ENCODE measurements around the gene EPS15. TPM values are rescaled to one million over a fixed set of nuclear protein-coding genes. Genes with fewer than 3 reads are reported as not detected.
"Not testable (repeated sequence)": the region's sequence is repeated elsewhere in the genome, so short reads cannot be mapped to it uniquely, and the experiment has no call there.

The EPS15 gene
- polyA plus RNA-seq, 1 donor from 2014 or later: 70.2 TPM

DNA sequence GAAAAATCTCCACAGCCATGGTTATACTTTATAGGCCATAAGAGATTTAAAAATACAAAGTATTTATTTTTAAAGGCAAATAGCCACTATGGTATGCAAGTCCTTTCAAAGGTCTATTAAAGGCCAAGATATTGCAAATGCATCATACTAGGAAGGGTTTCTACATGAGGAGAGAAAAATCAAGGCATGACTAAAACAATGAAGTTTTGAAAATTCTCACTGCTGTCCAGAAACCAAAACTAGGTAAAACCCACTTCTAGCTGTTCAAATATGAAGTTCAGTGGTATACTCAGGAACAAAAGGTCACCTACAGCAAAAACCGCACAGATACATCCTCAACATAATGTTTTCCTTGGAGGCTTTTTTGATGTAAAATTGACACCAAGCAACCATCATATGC lies 75.0 kb downstream of the EPS15 start:
- Mint-ChIP-seq H3K27ac (no peak overlapping the region), H3K36me3 (peaks cover 4% of the 10 kb centered on the region), H3K4me1 (peaks cover 6 to 35% (median 18%) of the 10 kb centered on the region in 3 donors), H3K27me3 (no peaks in the 10 kb centered on the region), H3K4me3 (no peak overlapping the region), H3K9me3 (no peaks in the 10 kb centered on the region)

DNA sequence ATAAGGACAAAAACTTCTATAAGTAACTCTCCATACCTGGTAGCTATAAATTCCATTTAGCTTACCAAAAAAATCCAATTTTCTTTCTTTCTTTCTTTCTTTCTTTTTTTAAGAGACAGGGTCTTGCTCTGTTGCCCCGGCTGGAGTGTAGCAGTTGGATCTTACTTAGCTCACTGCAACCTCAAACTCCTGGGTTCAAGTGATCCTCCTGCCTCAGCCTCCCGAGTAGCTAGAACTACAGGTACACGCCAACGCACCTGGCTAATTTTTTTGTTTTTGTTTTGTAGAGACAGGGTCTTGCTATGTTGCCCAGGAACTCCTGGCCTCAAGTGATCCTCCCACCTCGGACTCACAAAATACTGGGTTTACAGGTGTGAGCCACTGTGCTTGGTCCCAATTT lies 75.5 kb downstream of the EPS15 start:
- H3K27ac Mint-ChIP-seq: no peak overlapping the region
- peaks cover 4% of the 10 kb centered on the region for H3K36me3 Mint-ChIP-seq
- H3K4me1 Mint-ChIP-seq: peaks cover 6 to 32% (median 20%) of the 10 kb centered on the region in 3 donors

DNA sequence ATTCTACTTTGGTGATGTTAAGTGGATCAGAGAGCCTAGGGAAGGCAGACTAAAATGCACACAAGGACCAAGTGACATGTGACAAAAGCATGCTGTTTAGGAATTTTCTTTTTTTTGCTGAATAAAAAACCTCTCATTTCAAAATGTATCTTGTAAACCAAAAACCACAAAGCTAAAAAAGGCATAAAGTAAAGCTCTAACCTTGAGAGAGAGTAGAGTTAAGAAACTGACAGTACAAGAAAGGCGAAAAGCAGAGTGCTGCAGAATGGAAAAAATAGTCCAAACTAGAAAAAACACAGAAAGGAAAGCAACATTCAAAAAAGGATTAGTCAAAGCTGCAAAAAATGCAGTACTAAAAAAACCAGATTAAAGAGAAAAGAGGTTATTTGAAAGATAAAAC lies 76.5 kb downstream of the EPS15 start:
- no peaks in the 10 kb centered on the region for H3K27me3 Mint-ChIP-seq
- peak overlapping the region in 1 of 3 donors; percentile 85 for H3K27ac Mint-ChIP-seq
- H3K36me3 Mint-ChIP-seq: peaks cover 6% of the 10 kb centered on the region
- no peak overlapping the region for H3K4me3 Mint-ChIP-seq
- peaks cover 3 to 26% (median 16%) of the 10 kb centered on the region in 3 donors for H3K4me1 Mint-ChIP-seq
- no peaks in the 10 kb centered on the region for H3K9me3 Mint-ChIP-seq

More for the DNA sequence above, 75.5 kb downstream of the EPS15 start:
- H3K4me3 Mint-ChIP-seq: no peak overlapping the region
- H3K27me3 Mint-ChIP-seq: no peaks in the 10 kb centered on the region
- H3K9me3 Mint-ChIP-seq: no peaks in the 10 kb centered on the region

DNA sequence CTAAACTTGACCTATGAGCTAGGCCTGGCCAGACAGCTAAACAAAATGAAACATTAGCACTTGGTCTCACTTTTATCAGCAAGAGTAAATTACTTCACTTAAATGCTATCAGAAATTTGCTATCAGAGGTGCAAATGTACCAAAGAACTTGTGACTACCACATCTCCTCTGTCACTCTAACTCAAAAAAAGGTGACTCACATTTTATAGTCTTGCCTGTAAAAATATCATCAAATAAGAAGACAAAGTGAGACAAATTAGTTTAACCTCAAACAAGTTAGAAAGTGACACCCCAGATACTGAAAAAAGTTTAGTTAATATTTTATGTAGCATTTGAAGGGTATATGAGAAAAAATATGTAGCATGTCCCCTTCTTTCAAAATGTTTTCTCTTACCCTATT lies 76.9 kb downstream of the EPS15 start:
- no peaks in the 10 kb centered on the region for H3K9me3 Mint-ChIP-seq
- H3K27me3 Mint-ChIP-seq: no peaks in the 10 kb centered on the region
- peak overlapping the region in 1 of 3 donors; percentile 85 for H3K27ac Mint-ChIP-seq
- H3K36me3 Mint-ChIP-seq: peaks cover 4% of the 10 kb centered on the region
- H3K4me1 Mint-ChIP-seq: peaks cover 3 to 22% (median 12%) of the 10 kb centered on the region in 3 donors
- no peak overlapping the region for H3K4me3 Mint-ChIP-seq

DNA sequence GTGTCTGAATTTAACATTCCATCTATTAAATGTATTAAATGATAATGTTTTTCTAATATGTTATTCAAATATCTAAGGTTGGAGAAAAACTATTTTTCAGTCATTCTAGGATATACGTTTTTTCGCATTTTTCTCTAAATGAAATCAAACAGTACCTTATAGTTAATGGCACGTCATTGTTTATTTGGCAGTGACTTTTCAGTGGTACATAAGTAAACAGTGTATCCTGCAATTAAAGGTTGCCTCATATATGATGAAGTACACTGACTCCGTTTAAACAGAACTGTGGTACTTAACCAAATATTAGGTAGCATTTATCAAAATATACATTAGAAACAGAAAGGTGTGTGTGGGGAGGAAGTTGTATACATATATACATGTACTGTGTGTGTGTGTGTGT lies 79.2 kb downstream of the EPS15 start:
- H3K4me3 Mint-ChIP-seq: no peak overlapping the region
- H3K9me3 Mint-ChIP-seq: no peaks in the 10 kb centered on the region
- peaks cover 9% of the 10 kb centered on the region for H3K36me3 Mint-ChIP-seq
- peaks cover 6 to 19% (median 14%) of the 10 kb centered on the region in 3 donors for H3K4me1 Mint-ChIP-seq
- no peak overlapping the region for H3K27ac Mint-ChIP-seq
- H3K27me3 Mint-ChIP-seq: no peaks in the 10 kb centered on the region

DNA sequence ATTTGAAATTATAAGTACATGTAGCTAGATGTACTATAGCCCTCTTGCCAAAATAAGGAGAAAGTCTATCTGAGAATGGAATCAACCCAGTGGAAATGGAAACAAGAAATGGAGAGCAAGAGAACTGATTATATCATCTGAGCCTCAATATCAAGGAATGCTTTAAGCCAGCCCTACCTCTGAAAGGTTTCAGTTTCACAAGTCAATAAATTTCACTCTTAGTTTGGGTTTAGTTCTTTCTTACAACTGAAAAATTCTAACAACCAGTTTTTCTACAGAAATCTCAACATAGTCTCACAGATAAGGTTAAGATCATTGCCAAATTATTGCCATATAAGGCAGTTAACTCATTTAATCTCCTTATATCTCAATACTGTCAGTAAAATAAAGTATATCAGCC lies 80.0 kb downstream of the EPS15 start:
- Mint-ChIP-seq H3K27me3 (no peaks in the 10 kb centered on the region), H3K4me1 (peaks cover 8 to 23% (median 15%) of the 10 kb centered on the region in 3 donors), H3K4me3 (peak overlapping the region in 1 of 4 donors; percentile 44), H3K36me3 (peaks cover 12% of the 10 kb centered on the region), H3K27ac (no peak overlapping the region), H3K9me3 (no peaks in the 10 kb centered on the region)

DNA sequence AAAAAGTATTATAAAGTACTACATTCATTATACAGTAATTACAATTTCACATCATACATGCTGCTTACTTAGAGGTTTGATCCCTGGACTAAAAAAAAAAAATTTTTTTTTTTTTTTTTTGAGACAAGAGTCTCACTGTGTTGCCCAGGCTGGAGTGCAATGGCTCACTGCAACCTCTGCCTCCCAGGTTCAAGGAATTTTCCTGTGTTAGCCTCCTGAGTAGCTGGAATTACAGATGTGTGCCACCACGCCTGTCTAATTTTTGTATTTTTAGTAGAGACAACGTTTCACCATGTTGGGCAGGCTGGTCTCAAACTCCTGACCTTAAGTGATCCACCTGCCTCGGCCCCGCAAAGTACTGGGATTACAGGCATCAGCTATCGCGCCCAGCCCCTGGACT lies 81.7 kb downstream of the EPS15 start:
- Mint-ChIP-seq H3K4me1 (peaks cover 18 to 33% (median 23%) of the 10 kb centered on the region in 3 donors), H3K36me3 (peaks cover 14% of the 10 kb centered on the region)
- not testable (repeated sequence) for H3K9me3 Mint-ChIP-seq, H3K4me3 Mint-ChIP-seq, H3K27ac Mint-ChIP-seq, H3K27me3 Mint-ChIP-seq

DNA sequence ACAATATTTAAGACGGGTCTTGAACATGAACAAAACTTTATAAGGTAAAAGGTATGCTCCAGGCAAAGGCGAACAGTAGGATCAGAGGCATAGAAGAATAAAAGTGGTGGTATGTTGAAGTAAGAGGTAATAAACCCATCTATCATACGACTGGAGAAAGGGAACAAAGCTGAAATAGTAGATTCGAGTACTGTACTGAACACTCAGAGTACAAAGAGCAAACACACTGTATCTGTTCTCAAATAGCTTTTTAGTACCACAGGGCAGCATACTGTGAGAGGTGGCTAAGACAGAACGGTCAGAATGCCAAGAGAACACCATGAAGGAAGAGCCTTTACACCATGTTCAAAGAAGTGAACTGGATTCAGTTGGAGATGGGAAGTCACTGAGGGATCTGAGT lies 83.2 kb downstream of the EPS15 start:
- Mint-ChIP-seq H3K27me3 (no peaks in the 10 kb centered on the region), H3K27ac (no peak overlapping the region), H3K4me3 (no peak overlapping the region), H3K36me3 (peaks cover 14% of the 10 kb centered on the region), H3K4me1 (peaks cover 18 to 25% (median 22%) of the 10 kb centered on the region in 3 donors), H3K9me3 (no peaks in the 10 kb centered on the region)

DNA sequence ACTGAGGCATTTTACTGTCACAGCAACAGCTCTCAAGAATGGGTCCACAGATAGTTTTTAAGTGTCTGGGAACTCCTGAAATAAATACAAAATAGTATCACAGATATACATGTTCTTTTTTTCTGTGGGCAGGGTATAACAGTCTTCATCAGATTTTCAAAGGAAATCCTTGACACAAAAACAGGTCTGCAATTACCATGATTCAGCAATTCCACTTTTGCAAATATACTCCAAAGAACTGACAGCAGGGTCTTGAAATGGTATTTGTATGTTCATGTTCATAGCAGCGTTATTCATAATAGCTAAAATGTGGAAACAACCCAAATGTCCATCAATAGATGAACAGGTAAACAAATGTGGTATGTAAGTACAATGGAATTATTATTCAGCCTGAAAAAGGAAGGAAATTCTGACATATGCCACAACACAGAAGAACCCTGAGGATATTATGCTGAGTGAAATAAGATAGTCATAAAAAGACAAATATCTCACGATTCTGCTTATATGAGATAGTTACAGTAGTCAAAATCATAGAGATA lies 85.0 kb downstream of the EPS15 start:
- no peaks in the 10 kb centered on the region for H3K27me3 Mint-ChIP-seq
- peaks cover 0 to under 1% (median 0%) of the 10 kb centered on the region in 3 donors for H3K9me3 Mint-ChIP-seq
- H3K27ac Mint-ChIP-seq: peak overlapping the region in 2 of 3 donors; percentile 35 to 65
- peaks cover 21 to 29% (median 25%) of the 10 kb centered on the region in 3 donors for H3K4me1 Mint-ChIP-seq
- H3K36me3 Mint-ChIP-seq: peaks cover 14% of the 10 kb centered on the region
- H3K4me3 Mint-ChIP-seq: peak overlapping the region in 2 of 4 donors; percentile 38 to 58

DNA sequence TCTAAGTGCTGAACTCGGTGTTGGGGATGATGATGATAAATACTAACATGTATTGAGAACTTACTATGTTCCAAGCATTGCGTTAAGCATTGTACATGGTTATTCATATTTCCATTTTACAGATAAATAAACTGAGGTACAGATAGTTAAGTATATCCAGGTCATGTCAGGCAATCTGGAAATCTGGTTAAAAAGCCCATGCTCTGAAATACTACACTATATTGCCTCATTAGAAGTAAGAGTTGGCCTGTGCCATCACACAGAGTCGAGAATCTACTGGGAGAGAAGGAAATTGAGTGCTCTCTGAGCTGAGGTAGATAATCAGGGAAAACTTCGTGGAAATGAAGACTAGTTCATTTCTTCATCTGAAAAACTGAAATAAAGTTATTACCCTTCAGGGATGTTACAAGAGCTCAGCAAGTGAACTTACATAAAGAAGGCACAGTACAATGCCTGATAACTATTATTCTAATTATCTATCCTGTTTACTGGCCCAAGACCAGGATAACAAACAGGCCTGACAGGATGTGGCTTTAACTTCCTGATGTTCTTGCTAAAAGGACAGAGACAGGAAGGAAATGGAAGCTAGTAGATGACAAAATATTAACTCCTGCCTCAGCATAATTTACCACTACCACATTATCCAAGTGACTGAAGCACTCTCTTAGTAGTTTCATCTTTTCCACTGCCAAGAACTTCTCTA lies 85.6 kb downstream of the EPS15 start:
- no peaks in the 10 kb centered on the region for H3K27me3 Mint-ChIP-seq
- peaks cover 16% of the 10 kb centered on the region for H3K36me3 Mint-ChIP-seq
- peaks cover 0 to 2% (median 0%) of the 10 kb centered on the region in 3 donors for H3K9me3 Mint-ChIP-seq
- peak overlapping the region in 2 of 3 donors; percentile 35 to 65 for H3K27ac Mint-ChIP-seq
- H3K4me3 Mint-ChIP-seq: peak overlapping the region in 2 of 4 donors; percentile 38 to 58
- H3K4me1 Mint-ChIP-seq: peaks cover 22 to 27% (median 24%) of the 10 kb centered on the region in 3 donors

DNA sequence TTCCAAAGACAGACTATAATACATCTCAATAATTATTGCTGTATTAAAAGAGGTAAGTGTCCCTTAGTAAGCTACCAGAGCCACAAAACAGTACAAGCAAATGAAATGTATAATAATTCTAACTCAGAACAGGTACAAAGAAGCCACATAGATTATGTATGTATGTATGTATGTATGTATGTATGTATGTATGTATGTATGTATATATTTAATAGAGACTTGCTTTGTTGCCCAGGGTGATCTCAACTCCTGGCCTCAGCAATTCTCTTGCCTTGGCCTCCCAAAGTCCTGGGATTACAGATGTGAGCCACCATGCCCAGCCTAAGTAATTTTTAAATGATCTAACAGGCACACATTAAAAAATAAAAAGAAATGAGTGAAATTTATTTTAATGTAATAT lies 86.9 kb downstream of the EPS15 start:
- Mint-ChIP-seq H3K36me3 (peaks cover 16% of the 10 kb centered on the region), H3K9me3 (peaks cover 0 to 6% (median 4%) of the 10 kb centered on the region in 3 donors), H3K27me3 (no peaks in the 10 kb centered on the region), H3K27ac (no peak overlapping the region), H3K4me3 (no peak overlapping the region), H3K4me1 (peaks cover 22 to 27% (median 24%) of the 10 kb centered on the region in 3 donors)

DNA sequence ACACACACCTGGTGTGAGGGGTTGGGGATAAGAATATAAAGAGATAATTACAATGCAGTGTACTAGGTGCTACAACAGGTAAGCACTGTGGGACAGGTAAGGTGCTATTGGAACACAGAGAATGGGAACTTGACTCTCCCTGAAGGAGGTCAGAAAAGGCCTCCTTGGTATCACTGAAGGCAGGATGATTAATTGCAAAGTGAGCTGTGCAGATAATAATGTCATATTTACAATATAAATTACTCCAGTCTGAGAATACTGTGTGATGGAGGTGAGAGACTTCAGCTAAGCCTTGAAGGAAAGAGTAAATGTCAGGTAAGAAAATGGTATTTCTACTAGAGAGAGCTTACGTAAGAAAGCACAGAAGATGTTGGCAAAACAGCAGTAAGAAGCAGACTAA lies 91.6 kb downstream of the EPS15 start:
- peaks cover 4% of the 10 kb centered on the region for H3K36me3 Mint-ChIP-seq

DNA sequence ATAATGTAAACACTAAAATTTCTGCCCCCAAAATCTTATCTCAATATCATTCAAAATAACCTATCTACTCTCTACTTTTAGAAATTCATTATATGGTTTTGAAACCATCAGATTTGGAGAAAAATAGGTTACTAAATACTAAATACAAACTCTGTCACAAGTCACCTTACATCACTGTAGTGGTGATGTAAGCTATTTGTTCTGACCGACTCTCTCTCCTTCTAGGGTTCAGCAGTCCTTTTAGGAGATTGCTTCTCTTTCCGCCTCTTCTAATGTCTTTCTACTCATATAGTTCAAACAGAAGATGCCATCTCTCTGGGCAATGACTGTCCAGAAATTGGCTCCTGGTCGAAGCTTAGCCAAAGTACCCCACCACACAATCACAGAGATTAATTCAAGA lies 93.1 kb downstream of the EPS15 start:
- no peaks in the 10 kb centered on the region for H3K27me3 Mint-ChIP-seq
- no peak overlapping the region for H3K27ac Mint-ChIP-seq
- H3K9me3 Mint-ChIP-seq: peaks cover 0 to 6% (median 4%) of the 10 kb centered on the region in 3 donors
- H3K36me3 Mint-ChIP-seq: peaks cover 7% of the 10 kb centered on the region
- no peak overlapping the region for H3K4me3 Mint-ChIP-seq
- peaks cover 10 to 24% (median 19%) of the 10 kb centered on the region in 3 donors for H3K4me1 Mint-ChIP-seq

More for the DNA sequence above, 91.6 kb downstream of the EPS15 start:
- no peak overlapping the region for H3K4me3 Mint-ChIP-seq
- no peaks in the 10 kb centered on the region for H3K27me3 Mint-ChIP-seq
- H3K4me1 Mint-ChIP-seq: peaks cover 10 to 15% (median 15%) of the 10 kb centered on the region in 3 donors
- H3K27ac Mint-ChIP-seq: no peak overlapping the region
- peaks cover 0 to 6% (median 4%) of the 10 kb centered on the region in 3 donors for H3K9me3 Mint-ChIP-seq

DNA sequence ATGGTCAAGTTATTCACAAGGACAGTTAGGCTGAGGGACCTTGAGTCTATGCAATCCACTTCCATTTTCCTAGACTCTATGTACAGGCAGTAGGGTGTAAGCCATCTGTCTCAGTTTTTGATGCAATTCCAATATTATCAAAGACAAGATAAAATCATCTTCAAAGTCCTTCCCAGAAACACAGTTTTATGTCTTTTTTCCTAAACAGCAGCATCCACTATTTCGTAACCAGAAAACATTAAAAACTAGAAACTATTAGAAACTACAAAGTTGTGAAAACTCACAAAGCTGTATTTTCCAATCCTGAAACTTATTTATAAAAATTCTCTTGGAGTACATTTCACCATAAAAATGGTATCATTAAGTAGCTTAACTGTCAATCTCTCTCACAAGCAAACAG lies 93.8 kb downstream of the EPS15 start:
- peaks cover 0 to 6% (median 4%) of the 10 kb centered on the region in 3 donors for H3K9me3 Mint-ChIP-seq
- peaks cover 7% of the 10 kb centered on the region for H3K36me3 Mint-ChIP-seq
- no peak overlapping the region for H3K4me3 Mint-ChIP-seq
- no peak overlapping the region for H3K27ac Mint-ChIP-seq
- H3K27me3 Mint-ChIP-seq: no peaks in the 10 kb centered on the region
- H3K4me1 Mint-ChIP-seq: peaks cover 12 to 29% (median 19%) of the 10 kb centered on the region in 3 donors

DNA sequence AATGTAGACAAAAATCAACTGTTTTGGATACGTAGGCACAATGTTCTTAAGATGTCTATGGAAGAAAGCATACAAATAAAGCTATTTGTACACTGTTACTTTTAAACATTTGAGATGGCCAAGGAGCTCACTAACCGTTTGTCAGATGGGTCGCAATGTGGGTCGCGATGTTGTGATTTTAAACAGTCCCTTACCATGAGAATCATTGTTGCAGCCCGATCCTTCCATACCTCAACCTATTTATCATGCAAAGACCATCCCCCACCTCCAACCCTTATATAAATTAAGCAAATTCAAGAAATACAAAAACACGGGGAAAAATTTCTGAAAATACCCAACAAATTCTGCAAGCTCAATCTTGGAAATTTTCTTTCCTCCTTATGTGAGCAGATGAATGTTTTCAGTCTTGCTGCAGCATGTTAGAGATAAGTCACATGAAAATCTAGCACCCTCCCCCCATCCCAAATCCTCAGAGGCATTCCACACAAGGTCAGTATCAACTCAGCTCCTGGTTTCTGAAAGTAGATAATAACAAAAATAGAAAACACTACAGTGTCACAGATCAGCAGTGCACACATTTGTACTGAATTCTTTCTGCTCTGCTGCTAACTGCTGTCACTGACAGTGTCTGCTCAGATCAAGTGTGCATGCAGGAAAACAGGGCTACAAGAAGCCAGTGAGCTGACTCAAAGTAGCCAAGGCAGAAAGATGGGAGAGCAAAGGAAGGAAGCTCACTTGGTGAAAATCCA lies 95.8 kb downstream of the EPS15 start:
- H3K27ac Mint-ChIP-seq: peak overlapping the region in 2 of 3 donors; percentile 44 to 46
- H3K36me3 Mint-ChIP-seq: peaks cover 9% of the 10 kb centered on the region
- peaks cover 0 to 5% (median under 1%) of the 10 kb centered on the region in 3 donors for H3K9me3 Mint-ChIP-seq
- H3K4me3 Mint-ChIP-seq: no peak overlapping the region
- H3K27me3 Mint-ChIP-seq: no peaks in the 10 kb centered on the region
- peaks cover 8 to 23% (median 16%) of the 10 kb centered on the region in 3 donors for H3K4me1 Mint-ChIP-seq
